ENCODE results near the gene LHX4.

The LHX4 gene

GRCh38 chr1:180257486-180257885 lies 27.4 kb downstream of the LHX4 start:
- DNase-seq (ENCODE audit: low read depth): no peak

GRCh38 chr1:180258290-180258689 lies 28.2 kb downstream of the LHX4 start:
- no peak for DNase-seq (ENCODE audit: low read depth)

- no peak for DNase-seq (ENCODE audit: low read depth)
Measured at GRCh38 chr1:180258935-180259334, 28.9 kb downstream of the LHX4 start.

GRCh38 chr1:180259431-180260338 lies 29.6 kb downstream of the LHX4 start:
- DNase-seq (ENCODE audit: low read depth): no peak

DNA sequence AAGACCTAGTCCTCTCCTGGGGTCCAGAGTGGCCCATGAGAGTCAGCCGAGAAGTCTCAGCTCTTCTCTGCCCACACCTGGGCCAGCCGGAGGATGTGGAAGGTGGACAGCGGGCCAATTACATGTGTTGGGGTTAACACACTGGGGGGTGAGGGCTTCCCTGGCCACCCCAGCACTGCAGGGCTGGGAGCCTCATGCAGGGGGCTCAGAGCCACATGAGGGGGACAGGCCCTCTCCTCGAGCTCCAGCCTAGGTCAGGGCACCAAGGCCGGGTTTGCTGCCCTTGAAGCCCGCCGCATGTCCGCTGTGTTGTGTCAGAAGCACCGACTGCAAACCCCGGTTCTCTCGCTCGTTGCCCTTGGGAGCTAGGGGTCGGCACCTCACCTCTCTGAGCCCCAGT lies 30.5 kb downstream of the LHX4 start:
- DNase-seq (ENCODE audit: low read depth): no peak

- no peak for DNase-seq (ENCODE audit: low read depth)
Measured at GRCh38 chr1:180261030-180261429, 31.0 kb downstream of the LHX4 start.

DNA sequence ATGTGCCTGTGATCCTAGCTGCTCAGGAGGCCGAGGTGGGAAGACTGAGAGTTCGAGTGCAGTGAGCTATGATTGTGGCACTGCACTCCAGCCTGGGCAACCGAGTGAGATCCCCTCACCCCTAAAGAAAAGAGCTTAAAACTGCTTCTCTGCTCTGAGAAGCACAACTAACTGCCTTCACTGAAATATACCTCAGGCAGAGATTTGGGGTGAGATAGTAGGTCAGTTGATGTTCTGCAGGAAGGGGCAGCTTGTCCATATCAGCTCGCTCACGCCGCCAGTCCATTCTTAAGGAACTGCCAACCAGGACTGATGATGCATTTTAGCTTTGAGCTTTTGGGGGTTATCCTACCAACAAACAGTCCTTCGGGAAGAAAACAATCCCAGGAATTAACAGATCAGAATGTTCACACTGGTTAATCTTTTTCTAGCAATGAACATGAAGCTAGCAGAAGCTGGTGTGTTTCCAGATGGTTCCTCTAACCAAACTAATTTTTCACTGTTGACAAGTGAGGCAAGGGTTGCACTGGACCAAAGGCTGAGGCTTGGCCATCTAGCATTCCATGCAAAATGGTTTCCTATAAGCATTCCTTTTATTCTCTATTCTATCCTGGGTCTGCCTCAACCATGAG lies 31.6 kb downstream of the LHX4 start:
- DNase-seq (ENCODE audit: low read depth): no peak

DNA sequence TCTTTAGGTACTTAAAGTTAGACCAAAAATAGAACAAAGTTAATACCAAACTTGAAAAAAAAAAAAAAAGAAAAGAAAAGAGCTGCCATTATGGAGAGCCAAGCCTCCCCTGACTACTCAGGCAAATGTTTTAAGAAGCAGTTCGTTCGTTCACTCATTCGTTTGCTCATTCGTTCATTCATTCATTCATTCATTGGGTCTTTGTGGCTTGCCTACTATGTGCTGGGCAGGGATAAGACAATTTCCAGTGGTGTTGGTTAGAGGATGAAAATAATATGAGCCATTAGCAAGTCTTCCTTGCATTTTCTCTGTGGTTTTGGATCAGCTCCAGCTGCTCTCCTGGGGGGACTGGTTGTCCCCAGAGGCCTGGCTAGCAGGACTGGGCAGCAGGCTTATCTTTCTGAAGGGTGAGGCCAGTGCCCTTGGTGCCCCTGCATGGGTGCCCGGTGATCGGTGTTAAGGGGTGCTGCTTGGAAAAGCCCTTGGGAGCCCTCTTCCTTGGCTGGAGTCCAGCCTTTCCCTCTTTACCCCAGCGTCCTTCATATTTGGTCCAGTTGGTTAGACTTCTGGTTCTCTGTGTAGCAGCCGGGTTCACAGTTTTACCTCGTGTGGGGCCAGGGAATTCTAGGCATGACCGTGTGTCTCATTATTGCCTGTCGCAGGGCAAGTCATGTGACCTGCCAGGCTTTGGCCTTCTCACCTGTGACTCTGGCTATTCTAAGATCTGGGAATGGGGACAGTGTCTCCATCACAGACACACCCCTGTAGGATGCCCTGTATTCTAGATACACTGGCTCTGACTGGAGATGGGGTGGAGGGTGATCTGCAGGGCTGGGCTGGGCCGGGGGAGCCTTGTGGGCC lies 32.8 kb downstream of the LHX4 start:
- DNase-seq (ENCODE audit: low read depth): no peak

DNA sequence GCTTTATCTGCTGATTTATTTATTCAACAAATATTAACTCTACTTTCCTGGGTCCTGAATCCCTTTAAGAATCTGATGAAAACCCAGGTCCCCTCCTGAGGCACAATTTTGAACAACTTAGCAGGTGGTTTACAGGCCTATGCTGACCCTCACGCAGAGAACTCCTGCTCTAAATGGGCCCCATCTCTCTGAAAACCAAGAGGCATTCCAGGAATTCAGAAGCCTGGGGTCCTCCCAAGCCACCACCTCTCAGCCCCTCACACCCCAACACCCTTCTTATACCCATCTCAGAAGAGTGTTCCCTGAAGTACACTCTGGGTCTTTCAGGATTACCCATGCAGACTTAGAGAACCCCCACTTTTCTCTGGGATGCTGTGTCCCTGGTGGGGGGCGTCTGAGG lies 34.5 kb downstream of the LHX4 start:
- DNase-seq (ENCODE audit: low read depth): no peak

DNA sequence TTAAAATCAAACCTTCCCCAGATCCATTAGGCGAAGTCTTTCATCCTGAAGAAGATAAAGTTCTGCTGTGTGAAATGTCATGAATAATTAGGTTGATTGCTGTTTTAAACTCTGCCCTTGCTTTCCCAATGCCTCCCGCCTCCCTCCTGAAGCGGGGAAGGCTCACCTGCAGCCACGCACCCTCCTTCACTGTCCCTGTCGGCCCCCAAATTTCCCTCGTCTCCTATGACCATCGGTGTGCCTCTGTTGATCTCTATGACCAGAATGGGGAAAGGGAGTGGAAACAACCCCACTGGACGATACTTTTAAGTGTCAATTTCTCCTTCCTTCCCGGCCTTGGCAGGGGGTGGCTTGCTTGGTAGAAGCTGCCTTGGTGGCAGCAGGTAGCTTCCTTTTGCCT lies 35.1 kb downstream of the LHX4 start:
- no peak for DNase-seq (ENCODE audit: low read depth)

GRCh38 chr1:180265871-180266270 lies 35.8 kb downstream of the LHX4 start:
- DNase-seq (ENCODE audit: low read depth): no peak

GRCh38 chr1:180266275-180267210 lies 36.5 kb downstream of the LHX4 start:
- no peak for DNase-seq (ENCODE audit: low read depth)

GRCh38 chr1:180267211-180267561 lies 37.1 kb downstream of the LHX4 start:
- no peak for DNase-seq (ENCODE audit: low read depth)

DNA sequence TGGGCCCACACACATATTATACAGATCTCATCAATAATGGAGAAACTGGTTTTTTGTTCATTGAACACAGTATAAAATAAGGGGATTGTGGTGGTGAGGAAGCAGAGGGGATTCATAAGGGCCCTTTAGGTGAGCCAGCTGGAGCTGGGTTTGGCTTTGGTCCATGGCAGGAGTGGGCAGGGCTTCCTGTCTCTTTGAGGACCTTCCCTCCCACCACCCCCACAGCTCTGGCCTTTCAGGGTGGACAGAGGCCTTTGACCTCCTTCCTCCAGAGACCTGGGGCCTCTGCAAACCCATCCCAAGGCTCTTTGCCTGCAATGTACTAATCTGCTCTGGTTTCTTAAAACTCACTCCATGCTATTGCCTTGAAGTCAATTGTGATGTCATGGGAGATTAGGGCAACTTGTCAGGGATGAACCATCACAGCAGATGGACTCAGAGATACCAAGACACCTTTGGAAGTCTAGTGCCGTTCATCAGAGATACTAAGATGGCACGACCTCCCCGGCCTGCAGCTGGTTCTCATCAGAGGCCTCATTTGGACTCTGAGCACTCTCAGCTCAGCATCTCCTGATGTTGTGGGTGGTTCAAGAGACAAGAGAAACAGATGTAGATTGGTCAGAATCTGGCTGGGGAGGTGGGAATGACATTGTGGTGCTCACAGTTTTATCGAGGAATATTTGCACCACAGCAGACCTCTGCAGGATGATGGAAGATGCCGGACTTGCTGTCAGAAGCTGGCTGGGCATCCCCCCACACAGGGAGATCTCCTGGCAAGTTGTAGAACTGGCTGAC lies 37.9 kb downstream of the LHX4 start:
- no peak for DNase-seq (ENCODE audit: low read depth)

- DNase-seq (ENCODE audit: low read depth): no peak
Measured at GRCh38 chr1:180268556-180269075, 38.6 kb downstream of the LHX4 start.

DNA sequence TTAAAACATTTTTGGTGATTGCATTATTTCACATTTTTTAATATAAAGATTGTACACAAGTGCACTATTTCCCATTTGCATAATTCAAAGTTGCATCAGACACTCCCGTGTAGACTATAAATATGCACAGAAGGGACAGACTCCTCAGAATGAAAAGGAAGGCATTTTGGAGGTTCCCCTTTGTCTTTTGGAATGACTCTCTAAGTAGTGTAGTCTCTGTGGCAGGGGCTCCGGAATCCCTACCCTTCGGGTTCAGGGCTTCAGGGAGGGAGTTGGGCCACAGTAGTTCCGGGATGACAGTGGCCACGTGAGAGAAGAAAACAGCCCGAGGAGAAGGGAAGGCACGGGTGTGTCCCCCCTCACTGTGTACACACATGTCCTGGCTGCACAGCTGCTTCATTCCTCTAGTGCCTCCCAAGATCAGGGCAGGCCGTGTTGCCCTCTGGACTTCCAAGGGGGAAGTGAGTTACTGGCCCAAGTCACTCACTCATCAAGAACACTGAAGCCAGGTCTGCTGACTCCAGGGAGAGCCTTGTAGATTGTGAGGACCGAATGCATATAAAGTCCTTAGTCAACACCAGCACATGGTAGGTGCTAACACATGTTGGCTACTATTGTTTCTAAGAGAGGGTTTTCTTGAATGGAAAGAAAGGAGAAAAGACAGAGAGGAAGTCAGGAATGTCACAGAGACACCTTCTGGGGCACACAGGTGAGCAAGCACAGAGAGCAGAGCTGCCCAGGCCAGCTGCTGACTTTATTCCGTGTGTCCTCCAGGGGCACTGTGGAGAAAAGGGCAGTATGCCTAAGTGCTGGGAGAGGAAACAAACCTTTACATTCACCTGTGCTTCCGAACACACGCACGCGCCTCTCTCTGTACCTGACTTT lies 39.8 kb downstream of the LHX4 start:
- DNase-seq (ENCODE audit: low read depth): no peak

DNA sequence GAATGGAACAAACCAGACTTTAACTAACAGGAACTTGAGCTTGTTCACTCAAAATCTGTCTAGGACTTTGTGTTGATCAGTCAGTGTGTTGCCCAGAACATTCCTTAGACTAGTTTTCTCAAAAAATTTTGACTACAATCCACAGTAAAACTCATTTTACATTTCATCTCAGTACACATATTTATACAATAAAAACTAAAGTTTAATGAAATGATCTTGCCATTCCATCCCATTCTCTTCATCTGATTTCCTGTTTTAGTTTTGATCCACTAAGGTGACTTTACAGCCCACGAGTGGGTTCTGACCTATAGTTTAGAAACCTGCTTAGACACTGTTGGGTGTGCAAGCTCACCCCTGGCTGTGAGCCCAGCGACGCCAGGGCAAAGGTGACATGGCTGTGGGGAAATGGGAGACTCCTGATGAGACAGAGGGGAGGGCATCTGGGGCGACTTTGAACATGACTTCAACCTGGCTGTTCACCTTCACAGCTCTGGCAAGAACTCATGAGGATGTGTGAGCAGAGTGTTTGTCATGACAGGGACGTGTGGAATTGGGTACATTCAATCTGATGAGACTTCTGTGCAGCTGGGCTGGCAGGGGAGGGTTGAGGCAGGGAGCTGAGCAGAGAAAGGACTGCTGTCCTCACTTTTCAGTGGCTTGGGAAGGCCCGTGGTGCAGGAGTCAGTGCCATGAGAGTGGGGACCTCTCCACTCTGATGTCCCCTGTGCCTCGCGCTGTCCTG lies 40.6 kb downstream of the LHX4 start:
- DNase-seq (ENCODE audit: low read depth): no peak

Measured in stromal cell of bone marrow (primary cell).